AG09309 (cell line): ENCODE measurements around the gene FBXL13.
"Not testable (repeated sequence)": the region's sequence is repeated elsewhere in the genome, so short reads cannot be mapped to it uniquely, and the experiment has no call there.

Experiments
- DNase-seq: peaks from one replicate; pipeline ENCODE4 v3.0.0-alpha.2; 2010; ENCODE audit warnings: low read depth
- H3K4me3 ChIP-seq: 2 replicates; pipeline ENCODE4 v1.5.1; 2011; ENCODE audit warnings: mild to moderate bottlenecking, low read depth, low read length, moderate library complexity; ENCODE audit not compliant: control insufficient read depth
- CTCF ChIP-seq: IDR thresholded peaks from 2 replicates; pipeline ENCODE4 v1.5.1; 2011; ENCODE audit warnings: mild to moderate bottlenecking, low read depth, low read length, inconsistent platforms; ENCODE audit not compliant: insufficient read depth, control insufficient read depth; ENCODE audit errors: missing control alignments

The FBXL13 gene

GRCh38 chr7:102843850-102844249, 230.7 kb downstream of the FBXL13 start:
- no peak for TF ChIP-seq CTCF
- DNase-seq = no peak

GRCh38 chr7:102842284-102842683, 232.3 kb downstream of the FBXL13 start:
- no peak for TF ChIP-seq CTCF
- no peak for DNase-seq
- H3K4me3 ChIP-seq = no peak overlapping the region

More at GRCh38 chr7:102843850-102844249, 230.7 kb downstream of the FBXL13 start:
- no peak overlapping the region for H3K4me3 ChIP-seq

GRCh38 chr7:102841290-102841689, 233.3 kb downstream of the FBXL13 start:
- TF ChIP-seq CTCF = no peak
- no peak overlapping the region for H3K4me3 ChIP-seq
- DNase-seq = no peak

DNA sequence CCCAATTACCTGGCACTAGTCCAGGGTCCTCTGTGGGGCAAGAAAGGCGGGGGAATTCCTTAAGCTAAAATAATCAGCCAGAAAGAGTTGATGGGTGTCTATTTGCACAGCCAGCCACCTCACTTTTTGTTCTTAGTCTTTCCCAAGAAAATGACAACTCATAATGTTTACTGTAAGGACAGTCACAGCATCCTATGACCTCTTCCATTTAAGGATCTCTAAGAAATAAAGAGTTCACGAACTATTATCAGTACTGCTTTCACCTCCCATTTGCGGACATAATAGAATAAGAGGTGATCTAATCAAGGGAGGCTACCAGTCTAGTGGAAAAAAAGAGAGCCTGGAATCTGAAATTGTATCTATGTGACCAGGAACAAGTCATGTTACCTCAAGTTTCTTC, 234.2 kb downstream of the FBXL13 start:
- TF ChIP-seq CTCF = no peak
- DNase-seq = no peak
- no peak overlapping the region for H3K4me3 ChIP-seq

DNA sequence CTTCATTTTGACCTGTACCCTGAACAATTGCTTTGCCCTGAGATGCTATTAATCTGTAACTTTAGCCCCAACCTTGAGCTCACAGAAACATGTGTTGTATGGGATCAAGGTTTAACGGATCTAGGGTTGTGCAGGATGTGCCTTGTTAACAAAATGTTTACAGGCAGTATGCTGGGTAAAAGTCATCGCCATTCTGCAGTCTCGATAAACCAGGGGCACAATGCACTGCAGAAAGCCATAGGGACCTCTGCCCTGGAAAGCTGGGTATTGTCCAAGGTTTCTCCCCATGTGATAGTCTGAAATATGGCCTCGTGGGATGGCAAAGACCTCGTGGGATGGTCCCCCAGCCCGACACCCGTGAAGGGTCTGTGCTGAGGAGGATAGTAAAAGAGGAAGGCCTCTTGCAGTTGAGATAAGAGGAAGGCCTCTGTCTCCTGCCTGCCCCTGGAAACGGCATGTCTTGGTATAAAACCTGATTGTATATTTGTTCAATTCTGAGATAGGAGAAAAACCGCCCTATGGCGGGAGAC, 236.0 kb downstream of the FBXL13 start:
- DNase-seq, H3K4me3 ChIP-seq: not testable (repeated sequence)

GRCh38 chr7:102837802-102838201, 236.8 kb downstream of the FBXL13 start:
- H3K4me3 ChIP-seq = no peak overlapping the region
- no peak for TF ChIP-seq CTCF
- DNase-seq = no peak

GRCh38 chr7:102836977-102837376, 237.6 kb downstream of the FBXL13 start:
- no peak for TF ChIP-seq CTCF
- DNase-seq = no peak
- H3K4me3 ChIP-seq = no peak overlapping the region
